Transverse colon (tissue), 3 donors: ENCODE data around the gene HDAC1.

ENCODE experiments used
- CTCF ChIP-seq, 5 experiments: fragments of 200-600 bp in 3 of 5; fragments of 450-650 bp in 2 of 5; sonication (generic) in 3 of 5; IDR thresholded peaks; 1 replicate in 2 of 5; 2 replicates in 3 of 5; pipeline ENCODE4 v1.5.1; 2016 to 2017; ENCODE audit warnings: antibody characterized with exemption in 5 of 5, inconsistent platforms in 3 of 5, mild to moderate bottlenecking in 2 of 5, moderate library complexity in 1 of 5
- POLR2A ChIP-seq: fragments of 450-650 bp; IDR thresholded peaks from one replicate; pipeline ENCODE4 v1.6.1; 2016; ENCODE audit warnings: antibody characterized with exemption, mild to moderate bottlenecking, moderate library complexity

DNA sequence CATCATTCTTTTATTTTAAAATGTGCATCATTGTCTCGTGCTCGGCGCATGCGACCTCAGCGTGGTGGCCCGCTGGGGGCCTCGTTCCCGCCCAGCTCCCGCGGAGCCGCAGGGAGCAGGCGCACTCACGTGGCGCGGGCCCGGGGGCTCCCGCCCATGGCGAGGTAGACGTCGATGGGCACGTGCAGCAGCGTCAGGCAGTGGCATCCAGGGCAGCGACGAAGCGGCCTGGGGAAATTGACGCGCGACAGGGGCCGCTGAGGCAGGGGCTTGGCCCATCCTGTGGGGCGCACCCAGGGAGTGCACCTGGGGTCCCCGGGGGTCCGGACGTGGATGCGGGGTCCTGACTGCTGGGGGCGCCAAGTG lies 69.4 kb downstream of the HDAC1 start:
- TF ChIP-seq CTCF (IDR thresholded peaks at IDR 0.05): no peak
- no peak for TF ChIP-seq POLR2A
